Measurements from ENCODE around the gene RPA1. TPM values are rescaled to one million over a fixed set of nuclear protein-coding genes. Genes with fewer than 3 reads are reported as not detected.

RPA1 gene
- total RNA-seq, 1 experiment from 2014 or later: 158 TPM

GRCh38 chr17:1908699-1909309 is 79.0 kb downstream of the RPA1 start (continued):
- no peak for TF ChIP-seq NR3C1 (CRISPR knock-in tag; conservative IDR thresholded peaks at IDR 0.05; ENCODE audit: low read depth)

GRCh38 chr17:1909985-1910384 is 80.2 kb downstream of the RPA1 start:
- CTCF ChIA-PET: interaction anchor here (0.9 to 2.2 kb wide), 8 partner anchors 17 to 335 kb away, joined by 3 to 12 read pairs (median 6); partner anchors contain the start of genes HIC1 and RTN4RL1
- Mint-ChIP-seq H3K36me3 (no peaks in the 10 kb centered on the region), H3K4me1 (peaks cover 5% of the 10 kb centered on the region), H3K9me3 (no peaks in the 10 kb centered on the region), H3K27ac (no peak overlapping the region), H3K4me3 (no peak overlapping the region), H3K27me3 (ENCODE audit: low read depth) (peaks cover 96% of the 10 kb centered on the region)
- ATAC-seq (no peak), DNase-seq (ENCODE audit: low spot score) (no peak)
- POLR2A ChIA-PET: no interaction called here
- TF ChIP-seq ZNF512 (CRISPR knock-in tag; IDR thresholded peaks at IDR 0.05; ENCODE audit: borderline replicate concordance) (no peak), MYBL2 (CRISPR knock-in tag; IDR thresholded peaks at IDR 0.05) (no peak), AFF4 (CRISPR knock-in tag; IDR thresholded peaks at IDR 0.05; ENCODE audit: borderline replicate concordance) (no peak), ESRRA (CRISPR knock-in tag; IDR thresholded peaks at IDR 0.05; ENCODE audit: borderline replicate concordance) (no peak), CREB1 (CRISPR knock-in tag; IDR thresholded peaks at IDR 0.05) (no peak), NR2C2 (CRISPR knock-in tag; IDR thresholded peaks at IDR 0.05) (no peak), GRHL2 (CRISPR knock-in tag; IDR thresholded peaks at IDR 0.05; ENCODE audit: insufficient replicate concordance, severe bottlenecking) (no peak), STAT6 (CRISPR knock-in tag; conservative IDR thresholded peaks at IDR 0.05; ENCODE audit: low read depth) (no peak), NFE2L1 (CRISPR knock-in tag; IDR thresholded peaks at IDR 0.05) (no peak), SP1 (CRISPR knock-in tag; conservative IDR thresholded peaks at IDR 0.05) (no peak), IRF2 (CRISPR knock-in tag; IDR thresholded peaks at IDR 0.05; ENCODE audit: borderline replicate concordance, low read depth) (no peak), PRDM15 (CRISPR knock-in tag; IDR thresholded peaks at IDR 0.05) (no peak), CBFB (CRISPR knock-in tag; IDR thresholded peaks at IDR 0.05; ENCODE audit: low read depth) (no peak), ZMAT4 (CRISPR knock-in tag; IDR thresholded peaks at IDR 0.05) (no peak), PREB (CRISPR knock-in tag; IDR thresholded peaks at IDR 0.05; ENCODE audit: borderline replicate concordance) (no peak)

All from WTC11 (cell line).